Adrenal gland (tissue), 12 donors: ENCODE results near the gene ERC2. TPM values are rescaled to one million over a fixed set of nuclear protein-coding genes. Genes with fewer than 3 reads are reported as not detected.

ENCODE experiments used
- DNase-seq, 7 donors: peaks; one replicate each; pipeline ENCODE4 v3.0.0-alpha.2; 2019 to 2020
- H3K27ac ChIP-seq, 5 donors: fragments of 200-600 bp; sonication (generic) in 4 of 5; 1 replicate in 3 of 5; 2 replicates in 2 of 5; pipeline versions ENCODE4 v1.5.1 to v1.8.0; 2016 to 2020; ENCODE audit warnings: mild to moderate bottlenecking in 1 of 5
- H3K27me3 ChIP-seq: fragments of 200-600 bp; 2 replicates; pipeline ENCODE4 v1.8.0; 2021
- H3K36me3 ChIP-seq, 2 donors: fragments of 200-600 bp; replicated peaks in 1 of 2; 1 replicate in 1 of 2; 2 replicates in 1 of 2; pipeline versions ENCODE4 v1.5.1 to v1.8.0; 2018 to 2022
- H3K4me1 ChIP-seq, 2 donors: fragments of 200-600 bp; replicated peaks in 1 of 2; 1 replicate in 1 of 2; 2 replicates in 1 of 2; pipeline versions ENCODE4 v1.5.1 to v1.8.0; 2018 to 2021
- H3K4me3 ChIP-seq, 4 donors: fragments of 200-600 bp; sonication (generic) in 3 of 4; one replicate each; pipeline ENCODE4 v1.5.1; 2016 to 2018
- H3K9me3 ChIP-seq, 3 donors: fragments of 200-600 bp; sonication (generic) in 1 of 3; replicated peaks in 1 of 3; 1 replicate in 2 of 3; 2 replicates in 1 of 3; pipeline versions ENCODE4 v1.5.1 to v1.8.0; 2016 to 2021
- POLR2A ChIP-seq, 2 donors: fragments of 450-650 bp; IDR thresholded peaks; one replicate each; pipeline ENCODE4 v1.6.1; 2017; ENCODE audit warnings: antibody characterized with exemption in 2 of 2, mild to moderate bottlenecking in 2 of 2, moderate library complexity in 1 of 2
- WGBS, 4 donors: extraction: QIAGEN DNeasy Blood & Tissue Kit in 2 of 4; methylation state at CpG; one replicate each; pipeline versions ENCODE4 v1.1.5 to v1.1.7; 2013 to 2017; 5-methylcytosine and 5-hydroxymethylcytosine counted together
- intact Hi-C, 2 donors: fragments of 100-400 bp; cut with DNase I; formaldehyde crosslinking; loops; one replicate each; pipeline versions ENCODE4 v1.14.1 to v1.15.0; 2022 to 2023
- polyA plus RNA-seq, 3 donors: library from polyadenylated mRNA; stranded (reverse); fragments of 200-250 nt in 2 of 3; fragments of 350-450 nt in 1 of 3; fragmentation: Illumina TruSeq in 1 of 3; extraction: RNeasy Lipid Tissue Mini Kit (QIAGEN cat#74804) in 1 of 3; gene quantifications; one replicate each; pipeline ENCODE4 v1.2.3, GENCODE V29; 2013 to 2014
- total RNA-seq, 9 donors: library from RNA; depleted of rRNA in 4 of 9; stranded (reverse); fragments of >200 nt in 4 of 9; fragments of 120-200 nt in 1 of 9; fragmentation: NEBNext Ultra II Directional in 1 of 9; extraction: Animal tissue kit (Norgen Biotek cat#: 25700) in 1 of 9; gene quantifications; one replicate each; pipeline versions ENCODE4 v1.1.0 to v1.2.4, GENCODE V29; 2013 to 2023
- TF ChIP-seq, protein P1 (sequence below), 6 experiments: fragments of 450-650 bp in 4 of 6; fragments of 200-600 bp in 2 of 6; sonication (generic) in 1 of 6; IDR thresholded peaks; 1 replicate in 5 of 6; 2 replicates in 1 of 6; pipeline versions ENCODE4 v1.5.1 to v1.8.0; 2016 to 2021; ENCODE audit warnings: antibody characterized with exemption in 6 of 6, mild to moderate bottlenecking in 2 of 6, moderate library complexity in 1 of 6
- donor health status: healthy with polysubstance abuse.
- donor health status: Bipolar disorder and iron deficiency.
- donor health status: DM: yes; HTN: yes; CAD: no.
- donor health status: DM: no; HTN: no; CAD: no.
- donor health status: DM: no; HTN: no; CAD: no.
- donor health status: DM: yes; HTN: yes; CAD: no.

Gene ERC2
- total and polyA plus RNA-seq, 12 donors: 0.47 to 5.8 (median 1.5) TPM

DNA sequence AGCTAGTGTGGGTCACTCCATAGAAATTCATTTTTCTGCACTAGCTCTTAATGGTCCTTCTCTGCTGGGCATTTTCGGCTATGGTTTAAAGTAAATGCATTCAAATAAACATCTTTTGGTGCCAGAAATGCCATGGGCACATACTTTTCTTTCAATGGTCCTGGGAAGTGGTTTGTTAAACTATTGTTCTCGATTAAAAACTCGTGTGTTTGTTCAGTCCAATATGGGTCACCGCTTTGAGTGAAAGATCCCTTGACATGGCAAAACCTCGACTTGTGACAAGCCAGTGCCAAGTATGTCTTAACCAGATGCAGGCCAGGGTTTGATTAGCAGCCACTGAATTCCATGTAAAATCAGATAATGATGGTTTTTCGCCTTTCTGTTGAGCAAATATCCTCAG is 649.3 kb downstream of the ERC2 start:
- DNase-seq: no peak
- Histone ChIP-seq H3K4me1 (no peaks in the 10 kb centered on the region), H3K9me3 (no peaks in the 10 kb centered on the region), H3K36me3 (no peaks in the 10 kb centered on the region), H3K27me3 (no peaks in the 10 kb centered on the region), H3K27ac (no peak overlapping the region), H3K4me3 (no peak overlapping the region)
- no peak for TF ChIP-seq POLR2A (IDR thresholded peaks at IDR 0.05)
- TF ChIP-seq, protein P1, sequence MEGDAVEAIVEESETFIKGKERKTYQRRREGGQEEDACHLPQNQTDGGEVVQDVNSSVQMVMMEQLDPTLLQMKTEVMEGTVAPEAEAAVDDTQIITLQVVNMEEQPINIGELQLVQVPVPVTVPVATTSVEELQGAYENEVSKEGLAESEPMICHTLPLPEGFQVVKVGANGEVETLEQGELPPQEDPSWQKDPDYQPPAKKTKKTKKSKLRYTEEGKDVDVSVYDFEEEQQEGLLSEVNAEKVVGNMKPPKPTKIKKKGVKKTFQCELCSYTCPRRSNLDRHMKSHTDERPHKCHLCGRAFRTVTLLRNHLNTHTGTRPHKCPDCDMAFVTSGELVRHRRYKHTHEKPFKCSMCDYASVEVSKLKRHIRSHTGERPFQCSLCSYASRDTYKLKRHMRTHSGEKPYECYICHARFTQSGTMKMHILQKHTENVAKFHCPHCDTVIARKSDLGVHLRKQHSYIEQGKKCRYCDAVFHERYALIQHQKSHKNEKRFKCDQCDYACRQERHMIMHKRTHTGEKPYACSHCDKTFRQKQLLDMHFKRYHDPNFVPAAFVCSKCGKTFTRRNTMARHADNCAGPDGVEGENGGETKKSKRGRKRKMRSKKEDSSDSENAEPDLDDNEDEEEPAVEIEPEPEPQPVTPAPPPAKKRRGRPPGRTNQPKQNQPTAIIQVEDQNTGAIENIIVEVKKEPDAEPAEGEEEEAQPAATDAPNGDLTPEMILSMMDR (IDR thresholded peaks at IDR 0.05): no peak
- 69 to 86% (median 79%) methylated on average over 6 of the region's 6 CpGs for WGBS, 4 donors
- intact Hi-C loops: no loop called here

DNA sequence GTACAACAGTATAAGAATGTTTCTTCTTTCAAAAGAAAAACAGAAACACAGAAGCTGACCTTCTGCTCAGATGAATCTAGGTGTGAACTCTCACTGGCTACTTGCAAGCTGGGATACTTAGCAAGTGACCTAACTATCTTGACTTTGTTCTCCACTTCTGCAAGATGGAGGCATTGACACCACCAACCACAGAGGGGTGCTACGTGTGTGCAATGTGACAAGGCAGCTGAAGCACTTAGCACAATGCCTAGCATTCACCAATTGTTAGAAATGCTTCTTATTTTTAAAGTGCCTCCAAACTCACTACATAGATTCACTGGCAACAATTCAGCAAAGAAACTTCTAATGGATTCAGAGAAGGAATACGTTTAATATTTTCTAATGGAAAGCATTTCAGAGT is 649.8 kb downstream of the ERC2 start:
- Histone ChIP-seq H3K27ac (no peak overlapping the region), H3K27me3 (no peaks in the 10 kb centered on the region), H3K9me3 (no peaks in the 10 kb centered on the region), H3K4me3 (no peak overlapping the region), H3K4me1 (no peaks in the 10 kb centered on the region), H3K36me3 (no peaks in the 10 kb centered on the region)
- DNase-seq: no peak
- 68 to 81% (median 75%) methylated on average over 2 of the region's 2 CpGs for WGBS, 4 donors
- intact Hi-C loops: no loop called here
- TF ChIP-seq POLR2A (IDR thresholded peaks at IDR 0.05): no peak
- TF ChIP-seq, protein P1 (IDR thresholded peaks at IDR 0.05): no peak

DNA sequence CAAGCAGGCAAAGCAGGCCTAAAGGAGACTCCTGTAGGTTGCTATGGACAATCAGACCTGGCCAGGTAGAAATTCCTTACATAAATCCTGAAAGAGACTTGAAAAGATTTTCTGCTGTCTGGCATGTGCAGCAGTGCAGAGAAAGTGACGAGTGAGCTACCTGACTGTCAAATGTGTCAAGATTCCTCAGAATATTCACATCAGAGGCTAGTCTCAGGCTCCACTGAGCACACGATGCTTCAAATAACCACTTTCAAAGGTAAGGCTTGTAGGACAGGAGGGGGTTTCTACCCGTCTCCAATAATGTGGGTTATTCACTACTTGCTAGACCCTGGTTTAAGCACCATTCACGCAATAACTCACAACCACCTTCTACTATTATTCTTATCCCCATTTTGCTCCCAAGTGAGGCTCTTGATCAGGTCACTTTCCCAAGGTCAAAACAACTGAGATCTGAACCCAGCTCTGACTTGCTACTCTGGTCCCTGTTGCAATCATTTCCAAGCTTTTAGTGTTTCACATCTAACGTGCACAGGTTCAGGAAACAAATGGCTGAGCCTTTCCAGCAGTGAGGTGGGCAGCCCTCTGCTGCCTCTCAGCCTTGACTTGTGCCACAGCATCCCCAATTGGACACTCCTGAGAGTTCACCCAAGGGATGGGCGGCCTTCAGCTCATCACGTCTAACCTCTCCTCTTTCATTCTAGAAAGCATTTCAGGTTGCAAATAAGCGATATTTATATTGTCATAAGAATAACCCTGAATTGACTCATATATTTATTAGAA is 651.3 kb downstream of the ERC2 start:
- no peaks in the 10 kb centered on the region for H3K9me3 ChIP-seq

DNA sequence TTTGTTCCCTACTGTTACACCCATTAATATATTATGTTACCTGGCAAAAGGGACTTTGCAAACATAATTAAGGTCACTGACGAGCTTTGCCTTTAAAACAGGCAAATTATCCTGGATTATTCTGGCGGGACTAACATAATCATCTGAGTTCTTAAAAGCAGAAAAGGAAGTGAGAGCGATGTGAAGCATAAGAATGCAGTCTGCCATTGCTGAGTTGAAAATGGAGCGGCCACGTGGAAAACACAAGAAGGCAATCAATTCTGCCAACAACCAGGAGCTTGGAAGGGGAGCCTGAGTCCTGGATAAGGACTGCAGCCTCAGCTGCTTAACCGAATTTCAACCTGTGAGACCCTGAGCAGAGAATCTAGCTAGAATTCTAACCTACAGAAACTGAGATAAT is 653.0 kb downstream of the ERC2 start:
- TF ChIP-seq, protein P1 (IDR thresholded peaks at IDR 0.05): no peak
- no peak for TF ChIP-seq POLR2A (IDR thresholded peaks at IDR 0.05)
- 74 to 89% (median 86%) methylated on average over 6 of the region's 6 CpGs for whole genome bisulfite sequencing, 4 donors
- Histone ChIP-seq H3K4me1 (no peaks in the 10 kb centered on the region), H3K27ac (no peak overlapping the region), H3K36me3 (no peaks in the 10 kb centered on the region), H3K9me3 (no peaks in the 10 kb centered on the region), H3K27me3 (no peaks in the 10 kb centered on the region), H3K4me3 (no peak overlapping the region)
- intact Hi-C loops: no loop called here
- no peak for DNase-seq

More for the DNA sequence above, 651.3 kb downstream of the ERC2 start:
- Histone ChIP-seq H3K36me3 (no peaks in the 10 kb centered on the region), H3K27me3 (no peaks in the 10 kb centered on the region), H3K4me1 (no peaks in the 10 kb centered on the region), H3K27ac (no peak overlapping the region), H3K4me3 (no peak overlapping the region)
- TF ChIP-seq POLR2A (IDR thresholded peaks at IDR 0.05): no peak
- TF ChIP-seq, protein P1 (IDR thresholded peaks at IDR 0.05): no peak
- intact Hi-C loops: no loop called here
- DNase-seq: no peak
- 70 to 87% (median 75%) methylated on average over 8 of the region's 8 CpGs for WGBS, 4 donors
